HG02642 (cell line): Measurements from ENCODE around the gene SLC23A3.
A peak's percentile ranks its signal among the peaks of the same experiment; 100 is the strongest.

Experiments
- ATAC-seq: cut with Tn5 transposase; IDR thresholded peaks from one replicate; pipeline ENCODE4 v1.9.1; 2021; ENCODE audit warnings: mild to moderate bottlenecking; ENCODE audit not compliant: unreplicated experiment, poor library complexity

The SLC23A3 gene

DNA sequence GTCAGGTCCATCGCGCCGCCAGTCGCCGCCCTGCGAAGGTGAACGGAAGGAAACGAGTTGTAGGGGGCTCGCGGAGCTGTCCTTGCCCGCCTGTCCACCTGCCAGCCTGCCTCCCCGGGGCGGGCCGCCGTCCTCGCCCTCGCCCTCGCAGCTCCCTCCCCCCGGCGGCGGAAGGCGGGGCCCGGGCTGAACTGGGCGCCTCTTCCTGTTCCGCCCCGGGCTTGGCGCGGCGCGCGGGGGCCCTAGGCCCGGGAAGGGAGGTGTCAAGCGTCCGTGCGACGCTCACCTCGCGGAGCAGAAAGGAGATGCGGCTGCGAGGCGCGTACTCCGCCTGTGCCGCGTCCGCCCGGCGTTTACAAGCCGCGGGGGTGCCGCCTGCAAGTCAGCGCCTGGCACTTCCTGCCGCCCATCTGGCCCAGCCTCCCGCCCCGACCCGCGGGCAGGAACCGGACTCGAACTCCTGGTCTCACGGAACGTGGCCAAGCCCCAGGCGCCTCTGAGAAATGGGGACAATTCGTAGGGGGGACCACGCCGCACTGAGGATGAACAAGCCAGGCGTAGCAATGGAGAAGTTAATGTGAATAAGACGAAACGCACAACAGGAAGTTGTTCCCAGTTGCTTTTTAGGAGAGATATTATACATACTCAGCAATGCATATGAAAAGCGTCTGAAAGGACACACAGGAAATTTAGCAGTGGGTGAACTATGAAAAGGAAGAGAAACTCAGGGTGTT, 7.2 kb upstream of the SLC23A3 start, which contains the start of gene CNPPD1:
Gene CNPPD1, minus strand, starts transcription at position 108 of the 734 bp plus-strand sequence. Its CDS starts 97 bp downstream, at position 11.
- peak; percentile 67 for ATAC-seq

DNA sequence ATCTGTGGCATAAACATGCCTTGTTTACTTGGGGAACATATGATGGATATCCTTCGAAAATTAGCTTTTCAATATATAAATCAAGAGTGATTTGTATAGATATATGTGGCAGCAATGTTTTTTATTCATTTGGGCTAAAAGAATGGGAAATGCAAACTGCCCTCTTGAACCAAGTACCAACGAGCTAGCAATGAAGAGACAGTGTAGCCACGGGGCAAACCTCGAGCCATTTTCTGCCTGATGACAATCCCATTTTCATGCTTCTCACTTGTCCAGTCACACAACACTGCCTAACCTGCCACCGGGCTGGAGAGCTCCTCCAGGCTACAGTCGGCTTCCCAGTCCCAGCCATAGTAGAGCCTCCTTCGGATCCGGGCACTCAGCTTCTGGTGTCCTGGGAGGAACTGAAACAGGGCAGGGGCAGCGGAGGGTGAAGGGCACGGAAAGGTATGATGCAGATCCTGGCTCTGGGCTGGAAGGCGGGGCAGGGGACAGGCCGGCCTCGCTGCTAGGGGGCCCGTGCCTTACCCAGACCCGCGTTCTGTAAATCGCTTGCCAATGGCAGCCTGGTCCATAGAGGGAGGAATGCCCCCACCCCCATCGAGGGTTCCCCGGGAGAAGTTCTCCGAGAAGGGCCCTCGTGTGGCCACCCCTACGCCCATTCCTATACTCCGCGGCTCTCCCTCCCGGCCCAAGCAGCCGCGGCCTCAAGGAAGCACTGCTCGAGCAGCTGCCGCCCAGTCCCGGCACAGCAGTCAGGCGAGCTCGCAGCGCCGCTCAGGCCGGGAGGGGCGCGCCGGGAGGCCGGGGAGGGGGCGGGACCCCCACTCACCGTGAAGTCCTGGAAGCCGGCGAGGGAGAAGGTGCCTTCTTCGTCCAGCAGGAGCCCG, 6.3 kb upstream of the SLC23A3 start:
- peak; percentile 20 for ATAC-seq

DNA sequence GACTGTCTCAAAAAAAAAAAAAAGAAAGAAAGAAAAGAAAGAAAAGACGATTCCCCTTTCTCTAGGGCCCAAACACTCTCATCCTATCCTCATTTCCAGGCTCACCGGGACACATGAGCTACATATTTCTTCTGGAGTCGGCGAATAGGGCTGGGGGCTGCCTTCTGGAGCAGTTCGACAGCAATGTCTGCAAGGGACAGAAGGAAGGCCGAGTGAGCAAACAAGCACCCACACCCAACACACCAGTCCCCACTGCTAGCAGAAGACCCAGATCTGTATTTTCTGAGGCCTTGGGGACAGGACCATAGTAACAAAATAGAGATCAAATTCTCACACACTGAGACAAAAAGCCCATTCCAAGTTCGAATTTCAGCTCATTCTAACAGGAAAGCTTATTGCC, 5.7 kb upstream of the SLC23A3 start:
- no peak for ATAC-seq

DNA sequence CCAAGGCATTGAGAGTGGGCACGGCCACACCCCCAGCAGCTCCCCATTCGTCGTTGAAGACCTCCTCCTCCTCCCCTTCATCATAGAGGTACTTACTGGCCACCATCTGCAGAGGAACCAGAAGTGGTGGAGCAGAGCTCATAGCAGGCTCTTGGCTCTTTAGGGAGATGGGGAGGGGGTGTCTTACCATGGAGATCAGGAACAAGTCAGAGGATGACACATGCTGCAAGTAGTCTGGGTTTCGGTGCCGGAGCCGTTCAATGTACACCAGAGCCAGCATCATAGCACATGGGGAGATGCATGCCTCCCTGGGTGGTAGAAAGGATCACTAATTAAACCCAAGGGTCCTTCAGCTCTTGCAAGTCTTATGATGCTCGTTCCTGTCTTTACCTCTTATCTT, 5.0 kb upstream of the SLC23A3 start:
- ATAC-seq: no peak

DNA sequence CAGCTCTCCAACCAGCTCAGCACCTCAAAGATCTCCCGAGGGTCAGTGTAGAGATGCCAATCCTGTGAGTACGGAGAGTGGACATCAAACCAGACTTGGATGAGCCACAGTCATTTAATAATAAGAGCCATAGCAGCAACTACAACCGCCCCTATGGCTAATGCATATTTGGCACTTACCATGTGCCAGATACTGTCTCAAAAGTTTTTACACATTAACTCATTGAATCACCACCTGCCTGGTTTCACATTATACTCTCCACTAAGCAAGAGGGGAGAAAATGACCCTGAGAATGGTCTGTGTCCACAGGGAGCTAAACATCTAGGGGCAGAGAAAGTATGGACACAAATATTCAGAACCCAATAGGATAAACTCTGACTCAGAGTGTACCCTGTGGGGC, 4.3 kb upstream of the SLC23A3 start:
- no peak for ATAC-seq

DNA sequence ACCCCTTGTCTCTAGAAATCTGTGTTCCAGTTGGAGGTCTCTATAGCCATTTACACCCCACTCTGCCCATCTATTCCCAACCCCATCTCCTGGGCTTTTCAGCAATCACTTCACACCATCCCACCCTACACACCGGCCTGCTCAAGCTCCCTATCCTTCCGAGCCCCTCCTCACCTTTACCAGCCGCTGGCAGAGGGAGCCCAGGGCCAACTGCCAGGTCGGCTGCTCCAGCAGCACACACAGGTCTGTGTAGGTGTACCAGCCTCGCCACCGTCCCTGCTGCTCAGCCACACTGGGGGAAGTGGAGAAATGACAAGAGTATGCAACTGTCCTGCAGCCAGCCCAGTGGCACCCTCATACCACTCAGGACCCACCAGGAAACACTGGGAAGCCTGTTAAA, 3.3 kb upstream of the SLC23A3 start:
- ATAC-seq: no peak

DNA sequence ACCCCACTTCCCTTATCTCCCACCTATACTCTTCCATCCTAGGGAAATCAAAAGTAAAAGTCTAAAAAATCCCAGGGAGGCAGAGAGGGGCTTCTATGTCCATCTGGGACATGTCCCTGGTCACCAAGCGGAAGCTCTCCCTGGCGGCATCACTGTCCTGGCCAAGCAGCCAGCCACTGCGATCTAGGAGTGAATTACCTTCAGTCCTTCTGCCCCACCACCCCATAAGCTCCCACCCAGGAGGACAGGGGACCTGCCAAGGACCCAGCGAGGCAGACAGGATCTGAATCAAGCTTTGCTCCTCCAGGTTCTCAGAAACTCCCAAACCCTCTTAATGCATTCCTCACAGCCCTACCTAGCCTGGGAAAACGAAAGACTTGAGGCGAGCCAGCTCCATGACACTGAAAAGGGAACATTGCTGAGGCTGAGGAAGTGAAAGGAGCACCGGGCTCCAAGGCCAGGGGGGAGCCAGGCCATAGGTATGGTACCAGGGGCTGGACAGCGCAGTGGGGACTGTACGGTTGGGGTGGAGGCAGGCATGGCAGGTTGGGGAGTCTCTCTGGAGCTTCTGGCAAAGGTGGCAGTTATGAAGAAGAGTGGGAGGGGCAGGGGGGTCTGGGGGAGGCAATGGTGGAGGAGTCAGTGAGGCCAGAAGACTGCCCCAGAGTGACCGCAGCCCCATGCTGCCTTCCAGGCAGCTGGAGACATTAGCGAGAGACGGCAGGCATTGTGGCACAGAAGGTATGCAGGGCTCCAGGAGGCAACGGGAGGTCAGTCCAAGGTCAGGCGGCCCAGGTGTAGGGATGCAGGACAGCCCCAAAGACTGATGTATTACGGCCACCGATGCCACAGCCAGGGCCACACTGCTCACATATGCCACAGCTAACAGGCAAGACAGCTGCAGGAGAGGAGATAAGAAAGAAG, 2.7 kb upstream of the SLC23A3 start:
- ATAC-seq: no peak

DNA sequence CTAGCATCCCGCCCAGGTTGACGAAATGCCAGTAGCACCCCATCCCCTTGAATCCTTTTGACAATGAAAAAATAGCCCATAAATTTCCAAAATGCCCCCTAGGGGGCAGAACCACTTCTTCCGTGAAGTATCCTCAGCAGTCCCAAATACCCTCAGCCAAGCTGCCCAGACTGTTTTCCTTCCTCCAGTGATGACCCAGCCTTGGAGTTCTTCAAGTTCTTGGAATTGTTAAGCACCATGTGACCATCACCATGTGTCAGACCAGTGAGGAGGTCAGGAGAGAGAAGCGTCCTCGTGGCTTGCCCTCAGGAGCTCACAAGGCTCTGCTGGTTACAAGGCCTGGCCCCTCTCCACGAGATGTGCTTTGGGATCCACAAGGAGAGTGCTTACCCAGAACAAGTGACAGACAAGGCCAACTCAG, 1.4 kb upstream of the SLC23A3 start:
- ATAC-seq: no peak

DNA sequence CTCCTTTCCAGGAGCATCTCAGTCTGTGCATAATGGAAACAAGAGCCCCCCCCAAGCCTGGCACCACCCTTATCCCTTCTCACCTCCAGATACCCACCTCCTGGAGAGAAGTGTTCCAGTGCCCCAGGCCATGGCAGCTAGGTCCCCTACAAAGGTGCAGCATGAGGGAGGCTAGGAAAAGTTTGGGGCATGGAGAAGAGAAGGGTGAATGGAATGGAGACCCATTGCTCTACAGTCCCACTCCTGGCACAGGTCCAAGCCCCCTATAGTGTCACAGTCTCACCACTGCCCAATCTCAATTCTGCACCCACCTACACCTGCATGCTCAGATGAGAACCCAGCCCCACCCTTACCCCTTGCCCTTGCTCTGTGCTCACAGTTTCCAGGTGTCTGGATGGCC, 897 bp downstream of the SLC23A3 start:
- ATAC-seq: no peak

DNA sequence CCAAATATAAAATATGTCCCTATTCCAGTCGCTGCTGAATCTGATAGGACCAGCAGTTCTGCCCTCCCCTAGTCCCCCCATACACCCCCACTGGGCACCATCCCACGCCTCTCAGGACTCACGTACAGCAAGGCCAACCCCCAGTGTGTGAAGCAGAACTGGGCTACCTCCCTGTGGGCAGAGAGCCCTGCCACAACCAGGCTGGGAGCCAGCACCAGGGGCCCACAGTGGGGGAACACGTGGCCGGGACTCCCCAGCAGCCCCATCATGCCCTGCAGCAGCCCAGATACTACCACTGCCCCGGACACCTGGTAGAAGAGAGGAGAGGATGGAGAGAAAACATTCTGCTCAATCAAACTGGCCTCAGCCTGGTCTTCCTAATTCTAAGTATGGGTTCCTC, 1.3 kb downstream of the SLC23A3 start:
- no peak for ATAC-seq

DNA sequence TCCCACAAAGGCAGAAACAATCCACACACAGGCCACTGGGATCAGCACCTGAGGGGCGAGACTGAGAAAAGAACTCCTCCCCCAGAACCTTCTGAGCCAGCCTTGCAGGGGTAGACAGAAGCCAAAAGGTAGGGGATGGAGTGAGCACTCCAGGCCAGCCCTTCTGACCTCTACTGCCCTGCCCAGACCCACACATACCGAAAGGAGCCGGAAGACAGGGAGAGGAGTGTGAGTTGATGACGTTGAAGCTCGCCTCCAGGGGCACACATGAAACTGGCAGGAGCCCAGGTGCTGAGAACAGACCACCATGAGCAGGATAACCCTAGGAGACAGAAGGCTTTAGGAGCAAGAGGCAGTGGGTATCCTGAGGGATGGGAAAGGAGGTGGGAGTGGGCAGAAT, 1.8 kb downstream of the SLC23A3 start:
- ATAC-seq: no peak

DNA sequence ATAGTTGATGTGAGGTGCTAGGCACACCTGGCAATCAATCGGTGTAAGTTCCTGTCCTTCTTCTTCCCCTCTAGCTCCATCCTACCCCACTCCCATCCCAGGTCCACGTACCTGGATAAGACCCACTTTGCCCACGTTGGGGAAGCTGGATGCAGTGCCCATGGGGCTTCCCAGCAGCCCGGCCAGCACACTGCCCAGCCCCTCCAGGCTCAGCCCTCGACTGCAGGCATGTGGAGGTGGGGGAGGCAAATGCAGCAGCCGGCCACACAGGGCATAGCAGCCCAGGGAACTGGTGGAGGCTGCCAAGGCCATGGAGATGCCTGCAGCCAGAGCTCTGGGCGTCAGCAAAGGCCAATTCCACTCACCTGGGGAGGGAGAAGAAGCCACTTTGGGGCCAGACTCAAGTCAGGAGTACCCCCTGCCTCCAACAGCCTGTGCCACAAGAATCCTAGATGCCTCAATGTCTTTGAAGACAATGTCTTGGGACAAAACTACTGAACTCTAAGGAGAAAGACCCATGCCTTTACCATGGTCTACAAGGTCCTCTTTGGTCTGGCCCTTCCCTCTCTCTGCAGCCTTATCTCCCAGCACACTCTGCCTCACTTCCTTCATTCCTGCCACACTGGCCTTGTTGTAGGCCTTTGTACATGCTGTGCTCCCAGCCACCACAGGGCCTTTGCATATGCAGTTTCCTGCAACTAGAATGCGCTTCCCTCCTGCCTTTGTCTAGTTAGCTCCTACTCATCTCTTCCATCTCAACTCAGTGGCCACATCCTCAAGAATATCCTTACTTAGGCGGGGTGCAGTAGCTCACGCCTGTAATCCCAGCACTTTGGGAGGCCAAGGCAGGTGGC, 4.5 kb downstream of the SLC23A3 start:
- ATAC-seq: no peak

DNA sequence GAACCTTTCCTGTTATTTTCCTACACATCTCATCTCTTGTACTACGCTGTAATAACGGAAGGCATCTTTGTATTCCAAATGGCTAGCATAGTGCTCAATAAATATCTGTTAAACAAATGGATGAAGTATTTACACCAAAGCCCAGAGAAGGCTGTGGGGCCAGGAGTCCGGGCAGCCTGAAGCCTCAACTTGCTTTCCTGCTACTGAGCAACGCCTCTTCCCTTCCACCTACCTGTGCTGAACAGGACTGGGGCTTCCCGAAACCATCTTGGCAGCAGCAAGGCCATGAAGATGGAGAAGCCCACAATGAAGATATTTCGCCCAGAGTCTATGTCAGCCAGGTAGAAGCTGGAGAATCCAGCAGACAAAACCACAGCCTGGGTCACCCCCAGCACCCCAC, 6.7 kb downstream of the SLC23A3 start:
- no peak for ATAC-seq

DNA sequence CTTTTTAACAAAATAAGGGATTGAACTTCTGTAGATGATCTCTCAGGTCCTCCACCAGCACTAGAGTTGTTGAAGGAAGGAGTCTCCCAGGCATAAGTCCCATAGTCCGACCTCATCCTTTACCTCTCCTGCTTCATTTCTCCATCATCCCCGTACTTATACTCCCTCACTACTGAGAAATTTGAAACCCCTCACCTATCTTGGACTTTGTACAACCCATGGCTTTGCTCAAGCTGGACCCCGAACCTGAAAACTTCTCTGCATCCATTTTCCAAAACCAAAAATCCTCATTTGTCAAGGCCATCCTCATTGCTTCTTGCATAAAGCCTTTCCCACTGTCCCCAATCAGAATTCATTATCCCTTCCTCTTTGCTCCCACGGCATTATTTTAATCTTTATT, 8.7 kb downstream of the SLC23A3 start:
- ATAC-seq: no peak

DNA sequence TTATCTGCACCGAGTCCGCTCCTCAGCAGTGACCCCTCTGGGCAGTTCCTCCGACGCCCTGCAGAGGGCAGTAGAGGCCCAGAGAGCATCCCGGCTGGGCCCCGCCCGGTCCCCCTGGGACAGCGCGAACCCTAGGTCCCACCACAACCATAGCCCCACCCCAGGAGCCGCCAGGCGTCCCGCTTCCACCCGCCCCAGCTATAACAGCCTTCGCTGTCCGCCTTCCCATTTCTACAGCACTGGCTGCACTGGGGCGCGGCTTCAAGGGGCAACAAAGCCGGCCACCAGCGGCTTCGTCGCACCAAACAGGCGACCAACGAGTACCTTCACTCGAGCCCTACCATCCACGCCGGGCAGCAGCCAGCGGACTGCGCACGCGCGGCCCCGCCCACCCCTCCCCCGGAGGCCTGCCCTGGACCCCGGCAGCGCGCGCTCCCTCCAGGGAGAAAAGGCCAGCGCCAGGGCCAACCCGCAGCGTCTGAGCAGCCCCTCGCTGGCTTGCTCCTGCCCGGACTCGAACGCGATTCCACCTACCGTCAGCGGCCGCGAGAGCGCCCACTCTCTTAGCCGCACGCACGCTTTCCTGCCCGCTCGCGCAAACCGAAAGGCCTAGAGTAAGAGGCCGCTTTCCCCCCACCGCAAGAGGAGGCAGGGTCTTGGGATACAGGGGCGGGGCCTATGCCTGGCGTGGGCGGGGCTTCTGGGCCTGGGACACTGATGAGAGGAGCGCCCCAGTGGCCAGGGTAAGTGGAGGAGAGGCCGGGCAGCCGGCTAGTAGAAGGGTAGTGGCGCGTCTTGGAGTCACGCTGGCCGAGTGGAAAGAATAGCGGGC, 9.4 kb downstream of the SLC23A3 start, which contains the start of gene NHEJ1:
Gene NHEJ1, minus strand, starts transcription at position 630 of the 832 bp plus-strand sequence. CDS start 2,453 bp downstream, outside the sequence.
- ATAC-seq: peak; percentile 86

DNA sequence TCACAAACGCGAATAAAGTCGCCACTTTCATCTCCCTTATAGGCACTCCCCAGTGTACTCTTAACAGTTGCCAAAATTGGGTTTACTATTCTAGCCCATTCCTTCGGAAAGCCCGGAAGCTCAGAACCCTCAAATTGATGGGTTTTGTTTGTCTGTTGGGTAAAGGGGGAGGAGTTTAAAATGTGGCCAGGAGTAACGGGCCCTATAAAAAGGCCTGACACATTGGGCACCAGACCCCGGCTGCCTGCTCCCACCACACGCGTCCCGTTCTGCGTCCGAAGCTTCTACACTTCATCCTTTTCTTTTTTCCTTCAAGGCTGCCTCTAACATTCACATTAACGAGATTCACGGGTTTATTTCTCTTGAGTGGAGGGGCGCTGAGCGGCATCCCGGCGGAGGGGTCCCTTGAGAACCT, 10.1 kb downstream of the SLC23A3 start:
- no peak for ATAC-seq

DNA sequence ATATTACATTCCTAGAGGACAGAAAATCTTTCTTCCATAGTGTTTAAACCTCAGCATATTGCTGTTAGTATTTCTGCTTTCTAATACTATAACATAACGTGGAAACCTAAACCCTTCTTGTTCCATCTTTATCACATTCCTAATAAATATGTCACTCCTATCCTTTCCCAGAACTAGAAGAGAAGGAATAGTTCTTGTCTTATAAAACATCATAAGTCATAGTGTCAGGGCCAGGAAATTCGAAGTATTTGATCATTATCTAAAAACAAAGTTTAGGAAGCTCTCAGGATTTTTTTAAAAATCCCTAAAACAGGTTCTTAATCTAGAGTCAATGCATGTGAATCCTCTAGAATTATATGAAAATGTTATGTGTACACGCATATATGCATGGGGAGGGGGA, 11.2 kb downstream of the SLC23A3 start:
- ATAC-seq: no peak

DNA sequence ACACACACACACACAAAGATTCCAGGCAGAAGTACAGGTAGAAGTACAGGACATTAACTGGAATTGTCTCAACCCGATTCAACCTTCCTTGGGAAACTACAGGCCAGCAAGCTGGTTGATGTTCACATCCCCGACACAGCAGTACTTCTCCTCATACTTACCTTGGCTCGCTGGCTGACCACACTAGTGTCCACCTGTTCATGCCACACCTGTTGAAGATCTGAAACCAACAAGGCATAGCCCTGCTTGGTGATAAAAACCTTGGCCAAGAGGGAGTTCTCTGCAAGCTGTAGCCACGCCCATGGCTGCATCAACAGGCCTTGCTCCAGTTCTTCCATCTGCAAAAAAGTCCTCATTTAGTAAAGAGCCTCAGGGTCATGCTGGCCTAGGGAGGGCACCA, 11.8 kb downstream of the SLC23A3 start:
- ATAC-seq: no peak

DNA sequence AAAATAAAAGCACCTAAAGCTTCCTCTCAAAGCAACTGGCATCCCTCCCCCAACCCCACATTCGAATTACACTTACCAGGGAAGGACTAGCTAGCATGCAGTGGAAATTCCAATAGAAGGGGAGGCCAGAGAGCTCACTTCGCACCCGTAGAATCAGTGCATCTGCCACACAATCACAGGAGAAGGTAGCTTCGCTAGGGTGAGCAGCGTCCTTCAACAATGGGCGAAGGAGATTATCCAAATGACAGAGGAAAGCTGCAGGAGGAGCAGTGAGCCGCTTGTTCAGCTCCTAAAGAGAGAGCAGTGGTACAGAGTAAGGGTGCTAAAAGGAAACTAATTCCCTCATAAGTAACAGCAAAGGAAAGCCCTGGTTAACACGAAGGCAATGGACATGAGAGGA, 12.4 kb downstream of the SLC23A3 start:
- ATAC-seq: no peak
